ENCODE data around the gene MPDU1. TPM values are rescaled to one million over a fixed set of nuclear protein-coding genes. Genes with fewer than 3 reads are reported as not detected.

MPDU1 gene
- total and polyA plus RNA-seq, 4 donors, result 42.3 to 99.5 (median 84.8) TPM

DNA sequence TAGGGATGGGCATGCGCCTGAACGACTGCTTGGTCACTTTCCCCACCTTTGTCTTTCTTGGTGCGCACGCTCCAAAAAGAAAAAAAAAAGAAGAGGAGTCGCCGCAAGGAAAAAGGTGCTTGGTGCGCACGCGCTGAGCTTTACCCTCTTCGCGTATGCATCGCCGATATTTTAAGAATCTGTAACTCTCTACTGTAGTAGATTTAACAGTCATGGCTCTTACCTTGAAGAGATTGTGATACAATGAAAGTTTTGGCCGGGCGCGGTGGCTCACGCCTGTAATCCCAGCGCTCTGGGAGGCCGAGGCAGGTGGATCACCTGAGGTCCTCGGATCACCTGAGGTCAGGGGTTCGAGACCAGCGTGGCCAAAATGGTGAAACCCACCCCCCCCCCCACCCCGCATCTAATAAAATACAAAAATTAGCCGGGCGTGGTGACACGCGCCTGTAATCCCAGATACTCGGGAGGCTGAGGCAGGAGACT is 31.7 kb downstream of the MPDU1 start:
- TF ChIP-seq, protein P1, sequence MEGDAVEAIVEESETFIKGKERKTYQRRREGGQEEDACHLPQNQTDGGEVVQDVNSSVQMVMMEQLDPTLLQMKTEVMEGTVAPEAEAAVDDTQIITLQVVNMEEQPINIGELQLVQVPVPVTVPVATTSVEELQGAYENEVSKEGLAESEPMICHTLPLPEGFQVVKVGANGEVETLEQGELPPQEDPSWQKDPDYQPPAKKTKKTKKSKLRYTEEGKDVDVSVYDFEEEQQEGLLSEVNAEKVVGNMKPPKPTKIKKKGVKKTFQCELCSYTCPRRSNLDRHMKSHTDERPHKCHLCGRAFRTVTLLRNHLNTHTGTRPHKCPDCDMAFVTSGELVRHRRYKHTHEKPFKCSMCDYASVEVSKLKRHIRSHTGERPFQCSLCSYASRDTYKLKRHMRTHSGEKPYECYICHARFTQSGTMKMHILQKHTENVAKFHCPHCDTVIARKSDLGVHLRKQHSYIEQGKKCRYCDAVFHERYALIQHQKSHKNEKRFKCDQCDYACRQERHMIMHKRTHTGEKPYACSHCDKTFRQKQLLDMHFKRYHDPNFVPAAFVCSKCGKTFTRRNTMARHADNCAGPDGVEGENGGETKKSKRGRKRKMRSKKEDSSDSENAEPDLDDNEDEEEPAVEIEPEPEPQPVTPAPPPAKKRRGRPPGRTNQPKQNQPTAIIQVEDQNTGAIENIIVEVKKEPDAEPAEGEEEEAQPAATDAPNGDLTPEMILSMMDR (IDR thresholded peaks at IDR 0.05; ENCODE audit: control extremely low read depth, extremely low read depth), result no peak
- Histone ChIP-seq H3K4me3 (no peak overlapping the region), H3K27me3 (ENCODE audit: control insufficient read depth in 3 of 3, insufficient read depth in 3 of 3, low read length in 2 of 3) (no peaks in the 10 kb centered on the region), H3K27ac (ENCODE audit: low read depth in 1 of 2, low read length in 1 of 2) (peak overlapping the region; percentile 61 to 85), H3K36me3 (ENCODE audit: control insufficient read depth in 4 of 4, insufficient read depth in 4 of 4, low read length in 4 of 4) (peaks cover 0 to 11% (median 1%) of the 10 kb centered on the region in 4 donors), H3K9me3 (ENCODE audit: control insufficient read depth in 4 of 4, insufficient read depth in 3 of 4, low read length in 3 of 4) (no peaks in the 10 kb centered on the region), H3K9ac (ENCODE audit: insufficient read depth in 1 of 2, low read length in 2 of 2) (peak overlapping the region in 1 of 2 donors; percentile 91), H3K4me1 (ENCODE audit: control insufficient read depth in 5 of 5, insufficient read depth in 5 of 5, low read length in 5 of 5) (peaks cover 5 to 23% (median 16%) of the 10 kb centered on the region in 5 donors)
- no peak for ATAC-seq (ENCODE audit: insufficient read depth, low FRiP score)
- no peak for DNase-seq
- 6 to 7% methylated on average over 28 of the region's 28 CpGs for WGBS, 2 donors

DNA sequence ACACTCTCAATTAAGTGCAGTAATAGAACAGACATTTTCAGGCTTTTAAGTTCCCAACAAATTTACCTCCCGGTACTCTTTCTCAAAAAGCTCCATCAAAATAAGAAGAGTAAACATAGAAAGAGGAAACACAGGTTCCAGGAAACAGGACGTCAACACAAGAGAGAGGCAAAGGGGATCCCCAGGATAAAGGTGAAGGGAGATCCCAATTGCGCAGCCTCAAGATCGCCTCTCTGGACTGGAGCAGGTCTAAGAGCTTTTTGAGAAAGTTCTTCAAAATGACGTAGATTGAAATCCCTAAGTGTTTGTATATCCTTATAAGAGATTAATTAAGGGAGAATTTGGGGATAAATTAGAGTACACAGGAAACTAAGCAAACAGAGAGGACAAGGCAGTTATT is 35.0 kb downstream of the MPDU1 start:
- Histone ChIP-seq H3K27me3 (ENCODE audit: control insufficient read depth in 3 of 3, insufficient read depth in 3 of 3, low read length in 2 of 3) (no peaks in the 10 kb centered on the region), H3K9ac (ENCODE audit: insufficient read depth in 1 of 2, low read length in 2 of 2) (no peak overlapping the region), H3K4me3 (no peak overlapping the region), H3K9me3 (ENCODE audit: control insufficient read depth in 4 of 4, insufficient read depth in 3 of 4, low read length in 3 of 4) (no peaks in the 10 kb centered on the region), H3K36me3 (ENCODE audit: control insufficient read depth in 4 of 4, insufficient read depth in 4 of 4, low read length in 4 of 4) (no peaks in the 10 kb centered on the region), H3K27ac (ENCODE audit: low read depth in 1 of 2, low read length in 1 of 2) (no peak overlapping the region), H3K4me1 (ENCODE audit: control insufficient read depth in 5 of 5, insufficient read depth in 5 of 5, low read length in 5 of 5) (peaks cover 0 to 5% (median 2%) of the 10 kb centered on the region in 5 donors)
- no peak for DNase-seq
- ATAC-seq (ENCODE audit: insufficient read depth, low FRiP score), result no peak
- WGBS, 2 donors, result 56 to 66% methylated on average over 5 of the region's 5 CpGs
- TF ChIP-seq, protein P1 (IDR thresholded peaks at IDR 0.05; ENCODE audit: control extremely low read depth, extremely low read depth), result no peak

DNA sequence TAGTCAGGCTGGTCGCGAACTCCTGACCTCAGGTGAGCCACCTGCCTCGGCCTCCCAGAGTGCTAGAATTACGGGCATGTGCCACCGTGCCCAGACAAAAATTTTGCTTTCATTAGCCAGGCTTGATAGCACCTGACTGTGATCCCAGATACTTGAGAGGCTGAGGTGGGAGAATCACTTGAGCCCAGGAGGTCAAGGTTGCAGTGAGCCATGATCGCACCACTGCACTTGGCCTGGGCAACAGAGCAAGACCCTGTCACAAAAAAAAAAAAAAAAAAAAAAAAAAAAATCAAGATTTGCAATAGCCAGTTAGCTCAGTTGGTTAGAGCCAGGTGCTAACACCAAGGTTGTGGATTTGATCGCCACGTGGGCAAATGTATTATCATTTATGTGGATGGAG is 37.2 kb downstream of the MPDU1 start:
- ATAC-seq (ENCODE audit: insufficient read depth, low FRiP score), result no peak
- no peaks in the 10 kb centered on the region for H3K36me3 ChIP-seq (ENCODE audit: control insufficient read depth in 4 of 4, insufficient read depth in 4 of 4, low read length in 4 of 4)
- no peak for DNase-seq

More for the DNA sequence above, 37.2 kb downstream of the MPDU1 start:
- no peak overlapping the region for H3K9ac ChIP-seq (ENCODE audit: insufficient read depth in 1 of 2, low read length in 2 of 2)
- H3K9me3 ChIP-seq (ENCODE audit: control insufficient read depth in 4 of 4, insufficient read depth in 3 of 4, low read length in 3 of 4), result no peaks in the 10 kb centered on the region
- H3K4me1 ChIP-seq (ENCODE audit: control insufficient read depth in 5 of 5, insufficient read depth in 5 of 5, low read length in 5 of 5), result no peaks in the 10 kb centered on the region
- WGBS, 2 donors, result 95 to 97% methylated on average over 8 of the region's 8 CpGs
- H3K27me3 ChIP-seq (ENCODE audit: control insufficient read depth in 3 of 3, insufficient read depth in 3 of 3, low read length in 2 of 3), result no peaks in the 10 kb centered on the region
- H3K27ac ChIP-seq (ENCODE audit: low read depth in 1 of 2, low read length in 1 of 2), result no peak overlapping the region
- no peak overlapping the region for H3K4me3 ChIP-seq
- TF ChIP-seq, protein P1 (IDR thresholded peaks at IDR 0.05; ENCODE audit: control extremely low read depth, extremely low read depth), result no peak

Measured in lung (tissue), 12 donors.